Measurements from ENCODE around the gene ADAMTS1.

Gene ADAMTS1

GRCh38 chr21:26806801-26807295, 38.4 kb downstream of the ADAMTS1 start:
- no peak overlapping the region for H3K4me3 ChIP-seq
- DNase-seq (ENCODE audit: low spot score): no peak
- TF ChIP-seq CTCF (IDR thresholded peaks at IDR 0.05): no peak
- H3K27ac ChIP-seq: no peak overlapping the region

- no peak for TF ChIP-seq CTCF (IDR thresholded peaks at IDR 0.05)
- Histone ChIP-seq H3K27ac (peak overlapping the region in 1 of 2 donors; percentile 68), H3K4me3 (no peak overlapping the region)
- DNase-seq (ENCODE audit: low spot score): no peak
Observed at GRCh38 chr21:26804895-26805609, 40.2 kb downstream of the ADAMTS1 start.

- peak overlapping the region; percentile 41 for H3K4me3 ChIP-seq
- peak overlapping the region; percentile 89 to 94 for H3K27ac ChIP-seq
- TF ChIP-seq CTCF (IDR thresholded peaks at IDR 0.05): no peak
- no peak for DNase-seq (ENCODE audit: low spot score)
Observed at GRCh38 chr21:26801498-26801897, 43.7 kb downstream of the ADAMTS1 start.

- no peak for TF ChIP-seq CTCF (IDR thresholded peaks at IDR 0.05)
- Histone ChIP-seq H3K27ac (peak overlapping the region; percentile 89 to 94), H3K4me3 (peak overlapping the region; percentile 41)
- DNase-seq (ENCODE audit: low spot score): peak; percentile 82
Observed at GRCh38 chr21:26800970-26801431, 44.2 kb downstream of the ADAMTS1 start.

GRCh38 chr21:26800455-26800854, 44.8 kb downstream of the ADAMTS1 start:
- H3K27ac ChIP-seq: peak overlapping the region; percentile 89 to 94
- no peak for TF ChIP-seq CTCF (IDR thresholded peaks at IDR 0.05)
- H3K4me3 ChIP-seq: peak overlapping the region; percentile 41
- no peak for DNase-seq (ENCODE audit: low spot score)

- H3K27ac ChIP-seq: peak overlapping the region; percentile 89 to 94
- TF ChIP-seq CTCF (IDR thresholded peaks at IDR 0.05): no peak
- H3K4me3 ChIP-seq: no peak overlapping the region
- no peak for DNase-seq (ENCODE audit: low spot score)
Observed at GRCh38 chr21:26800001-26800400, 45.2 kb downstream of the ADAMTS1 start.
